ENCODE data around the gene ADARB2.

- TF ChIP-seq ZNF510 (tag by site-specific recombination; IDR thresholded peaks at IDR 0.05; ENCODE audit: insufficient replicate concordance) (no peak), CTCF (tag by site-specific recombination; IDR thresholded peaks at IDR 0.05) (no peak), ZBTB21 (tag by site-specific recombination; IDR thresholded peaks at IDR 0.05) (no peak), ZNF473 (tag by site-specific recombination; IDR thresholded peaks at IDR 0.05) (no peak), ZNF146 (tag by site-specific recombination; IDR thresholded peaks at IDR 0.05) (no peak), ZNF792 (tag by site-specific recombination; IDR thresholded peaks at IDR 0.05) (no peak), ZNF280D (tag by site-specific recombination; IDR thresholded peaks at IDR 0.05) (no peak), TCF7L2 (IDR thresholded peaks at IDR 0.05; ENCODE audit: borderline replicate concordance, low read depth, low read length) (no peak), ZNF248 (tag by site-specific recombination; IDR thresholded peaks at IDR 0.05) (no peak), HOXA7 (CRISPR knock-in tag; IDR thresholded peaks at IDR 0.05; ENCODE audit: borderline replicate concordance) (no peak), ZBTB10 (tag by site-specific recombination; IDR thresholded peaks at IDR 0.05) (no peak)
Measured at GRCh38 chr10:1696106-1696505, 41.2 kb downstream of the ADARB2 start.
